Fibroblast of lung (primary cell): Measurements from ENCODE around the gene PAIP2.
"Not testable (repeated sequence)": the region's sequence is repeated elsewhere in the genome, so short reads cannot be mapped to it uniquely, and the experiment has no call there.

Experiments
- EZH2 ChIP-seq: IDR thresholded peaks from 2 replicates; pipeline ENCODE4 v1.5.1; 2012; ENCODE audit warnings: low read length, control low read depth, mild to moderate bottlenecking; ENCODE audit errors: missing control alignments
- TF ChIP-seq, protein P1 (sequence below), 2 donors: IDR thresholded peaks in 1 of 2; conservative IDR thresholded peaks in 1 of 2; 1 replicate in 1 of 2; 2 replicates in 1 of 2; pipeline ENCODE4 v1.5.1; 2011 to 2012; ENCODE audit warnings: low read length in 2 of 2, control low read depth in 1 of 2, inconsistent platforms in 1 of 2, low read depth in 1 of 2, mild to moderate bottlenecking in 1 of 2

DNA sequence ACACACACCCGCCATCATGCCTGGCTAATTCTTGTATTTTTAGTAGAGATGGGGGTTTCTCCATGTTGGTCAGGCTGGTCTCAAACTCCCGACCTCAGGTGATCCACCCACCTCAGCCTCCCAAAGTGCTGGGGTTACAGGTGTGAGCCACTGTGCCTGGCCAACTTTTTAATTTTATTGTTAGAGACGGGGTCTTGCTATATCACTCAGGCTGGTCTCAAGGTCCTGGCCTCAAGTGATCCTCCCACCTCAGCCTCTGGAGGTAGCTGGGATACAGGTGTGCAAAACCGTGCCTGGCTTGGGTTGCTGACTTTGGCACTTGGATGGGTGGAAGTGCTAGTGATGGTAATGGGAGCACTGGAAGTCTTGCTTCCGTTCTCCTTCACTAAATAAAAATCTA, 67.5 kb downstream of the PAIP2 start:
- TF ChIP-seq, protein P1, sequence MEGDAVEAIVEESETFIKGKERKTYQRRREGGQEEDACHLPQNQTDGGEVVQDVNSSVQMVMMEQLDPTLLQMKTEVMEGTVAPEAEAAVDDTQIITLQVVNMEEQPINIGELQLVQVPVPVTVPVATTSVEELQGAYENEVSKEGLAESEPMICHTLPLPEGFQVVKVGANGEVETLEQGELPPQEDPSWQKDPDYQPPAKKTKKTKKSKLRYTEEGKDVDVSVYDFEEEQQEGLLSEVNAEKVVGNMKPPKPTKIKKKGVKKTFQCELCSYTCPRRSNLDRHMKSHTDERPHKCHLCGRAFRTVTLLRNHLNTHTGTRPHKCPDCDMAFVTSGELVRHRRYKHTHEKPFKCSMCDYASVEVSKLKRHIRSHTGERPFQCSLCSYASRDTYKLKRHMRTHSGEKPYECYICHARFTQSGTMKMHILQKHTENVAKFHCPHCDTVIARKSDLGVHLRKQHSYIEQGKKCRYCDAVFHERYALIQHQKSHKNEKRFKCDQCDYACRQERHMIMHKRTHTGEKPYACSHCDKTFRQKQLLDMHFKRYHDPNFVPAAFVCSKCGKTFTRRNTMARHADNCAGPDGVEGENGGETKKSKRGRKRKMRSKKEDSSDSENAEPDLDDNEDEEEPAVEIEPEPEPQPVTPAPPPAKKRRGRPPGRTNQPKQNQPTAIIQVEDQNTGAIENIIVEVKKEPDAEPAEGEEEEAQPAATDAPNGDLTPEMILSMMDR (conservative IDR thresholded peaks at IDR 0.05 in 1 of 2, IDR thresholded peaks at IDR 0.05 in 1 of 2; ENCODE audit: low read depth in 1 of 2, low read length in 2 of 2) = not testable (repeated sequence)
- TF ChIP-seq EZH2 = not testable (repeated sequence)
